ENCODE data around the gene ENTPD6. TPM values are rescaled to one million over a fixed set of nuclear protein-coding genes. Genes with fewer than 3 reads are reported as not detected.
A peak's percentile ranks its signal among the peaks of the same experiment; 100 is the strongest.

The ENTPD6 gene
- total and polyA plus RNA-seq, 9 donors: 29.5 to 44.3 (median 33.8) TPM

- DNase-seq: no peak
- 79% methylated on average over 4 of the region's 16 CpGs for WGBS (ENCODE audit: insufficient coverage)
- no peak overlapping the region for H3K27ac ChIP-seq (ENCODE audit: low read length)
- H3K9me3 ChIP-seq (replicated peaks; ENCODE audit: control insufficient read depth, low read depth, low read length): no peaks in the 10 kb centered on the region
- H3K36me3 ChIP-seq (ENCODE audit: control insufficient read depth, insufficient read depth, low read length): peaks cover 72% of the 10 kb centered on the region
- no peak overlapping the region for H3K4me3 ChIP-seq (ENCODE audit: low read length)
- H3K4me1 ChIP-seq (ENCODE audit: control insufficient read depth, insufficient read depth, low read length): peaks cover 13% of the 10 kb centered on the region
- H3K27me3 ChIP-seq (ENCODE audit: control insufficient read depth, insufficient read depth, low read length): no peaks in the 10 kb centered on the region
Measured at GRCh38 chr20:25216199-25216945, 20.9 kb downstream of the ENTPD6 start.

- WGBS (ENCODE audit: insufficient coverage): 88% methylated on average over 16 of the region's 21 CpGs
- H3K9me3 ChIP-seq (replicated peaks; ENCODE audit: control insufficient read depth, low read depth, low read length): no peaks in the 10 kb centered on the region
- H3K27ac ChIP-seq (ENCODE audit: low read length): no peak overlapping the region
- H3K27me3 ChIP-seq (ENCODE audit: control insufficient read depth, insufficient read depth, low read length): no peaks in the 10 kb centered on the region
- peaks cover 23% of the 10 kb centered on the region for H3K4me1 ChIP-seq (ENCODE audit: control insufficient read depth, insufficient read depth, low read length)
- no peak overlapping the region for H3K4me3 ChIP-seq (ENCODE audit: low read length)
- DNase-seq: no peak
- peaks cover 62% of the 10 kb centered on the region for H3K36me3 ChIP-seq (ENCODE audit: control insufficient read depth, insufficient read depth, low read length)
Measured at GRCh38 chr20:25217161-25218108, 21.9 kb downstream of the ENTPD6 start.

GRCh38 chr20:25218109-25218486 lies 22.6 kb downstream of the ENTPD6 start:
- peaks cover 56% of the 10 kb centered on the region for H3K36me3 ChIP-seq (ENCODE audit: control insufficient read depth, insufficient read depth, low read length)
- H3K27ac ChIP-seq (ENCODE audit: low read length): no peak overlapping the region
- peaks cover 27% of the 10 kb centered on the region for H3K4me1 ChIP-seq (ENCODE audit: control insufficient read depth, insufficient read depth, low read length)
- DNase-seq: no peak
- no peak overlapping the region for H3K4me3 ChIP-seq (ENCODE audit: low read length)
- no peaks in the 10 kb centered on the region for H3K27me3 ChIP-seq (ENCODE audit: control insufficient read depth, insufficient read depth, low read length)
- WGBS (ENCODE audit: insufficient coverage): 81% methylated on average over 7 of the region's 8 CpGs
- no peaks in the 10 kb centered on the region for H3K9me3 ChIP-seq (replicated peaks; ENCODE audit: control insufficient read depth, low read depth, low read length)

- no peaks in the 10 kb centered on the region for H3K27me3 ChIP-seq (ENCODE audit: control insufficient read depth, insufficient read depth, low read length)
- peaks cover 52% of the 10 kb centered on the region for H3K36me3 ChIP-seq (ENCODE audit: control insufficient read depth, insufficient read depth, low read length)
- peaks cover 30% of the 10 kb centered on the region for H3K4me1 ChIP-seq (ENCODE audit: control insufficient read depth, insufficient read depth, low read length)
- no peak for DNase-seq
- no peak overlapping the region for H3K4me3 ChIP-seq (ENCODE audit: low read length)
- H3K27ac ChIP-seq (ENCODE audit: low read length): no peak overlapping the region
- 94% methylated on average over 5 of the region's 12 CpGs for WGBS (ENCODE audit: insufficient coverage)
- H3K9me3 ChIP-seq (replicated peaks; ENCODE audit: control insufficient read depth, low read depth, low read length): no peaks in the 10 kb centered on the region
Measured at GRCh38 chr20:25218492-25218891, 23.0 kb downstream of the ENTPD6 start.

- no peak overlapping the region for H3K27ac ChIP-seq (ENCODE audit: low read length)
- H3K36me3 ChIP-seq (ENCODE audit: control insufficient read depth, insufficient read depth, low read length): peaks cover 49% of the 10 kb centered on the region
- no peaks in the 10 kb centered on the region for H3K27me3 ChIP-seq (ENCODE audit: control insufficient read depth, insufficient read depth, low read length)
- no peak overlapping the region for H3K4me3 ChIP-seq (ENCODE audit: low read length)
- DNase-seq: no peak
- H3K4me1 ChIP-seq (ENCODE audit: control insufficient read depth, insufficient read depth, low read length): peaks cover 30% of the 10 kb centered on the region
- no peaks in the 10 kb centered on the region for H3K9me3 ChIP-seq (replicated peaks; ENCODE audit: control insufficient read depth, low read depth, low read length)
- 88% methylated on average over 5 of the region's 7 CpGs for WGBS (ENCODE audit: insufficient coverage)
Measured at GRCh38 chr20:25219365-25219764, 23.9 kb downstream of the ENTPD6 start.

GRCh38 chr20:25220021-25220730 lies 24.7 kb downstream of the ENTPD6 start:
- no peak overlapping the region for H3K4me3 ChIP-seq (ENCODE audit: low read length)
- DNase-seq: peak; percentile 60
- 46% methylated on average over 15 of the region's 16 CpGs for WGBS (ENCODE audit: insufficient coverage)
- no peak overlapping the region for H3K27ac ChIP-seq (ENCODE audit: low read length)
- H3K27me3 ChIP-seq (ENCODE audit: control insufficient read depth, insufficient read depth, low read length): no peaks in the 10 kb centered on the region
- H3K36me3 ChIP-seq (ENCODE audit: control insufficient read depth, insufficient read depth, low read length): peaks cover 45% of the 10 kb centered on the region
- no peaks in the 10 kb centered on the region for H3K9me3 ChIP-seq (replicated peaks; ENCODE audit: control insufficient read depth, low read depth, low read length)
- peaks cover 30% of the 10 kb centered on the region for H3K4me1 ChIP-seq (ENCODE audit: control insufficient read depth, insufficient read depth, low read length)

GRCh38 chr20:25220810-25221591 lies 25.5 kb downstream of the ENTPD6 start:
- H3K27ac ChIP-seq (ENCODE audit: low read length): no peak overlapping the region
- H3K4me3 ChIP-seq (ENCODE audit: low read length): no peak overlapping the region
- H3K36me3 ChIP-seq (ENCODE audit: control insufficient read depth, insufficient read depth, low read length): peaks cover 45% of the 10 kb centered on the region
- 60% methylated on average over 1 of the region's 15 CpGs for WGBS (ENCODE audit: insufficient coverage)
- no peaks in the 10 kb centered on the region for H3K9me3 ChIP-seq (replicated peaks; ENCODE audit: control insufficient read depth, low read depth, low read length)
- H3K4me1 ChIP-seq (ENCODE audit: control insufficient read depth, insufficient read depth, low read length): peaks cover 31% of the 10 kb centered on the region
- DNase-seq: no peak
- no peaks in the 10 kb centered on the region for H3K27me3 ChIP-seq (ENCODE audit: control insufficient read depth, insufficient read depth, low read length)

GRCh38 chr20:25221592-25222460 lies 26.3 kb downstream of the ENTPD6 start:
- Histone ChIP-seq H3K27ac (ENCODE audit: low read length) (no peak overlapping the region), H3K36me3 (ENCODE audit: control insufficient read depth, insufficient read depth, low read length) (peaks cover 38% of the 10 kb centered on the region), H3K4me1 (ENCODE audit: control insufficient read depth, insufficient read depth, low read length) (peaks cover 39% of the 10 kb centered on the region), H3K9me3 (replicated peaks; ENCODE audit: control insufficient read depth, low read depth, low read length) (no peaks in the 10 kb centered on the region), H3K4me3 (ENCODE audit: low read length) (no peak overlapping the region), H3K27me3 (ENCODE audit: control insufficient read depth, insufficient read depth, low read length) (no peaks in the 10 kb centered on the region)
- 36% methylated on average over 25 of the region's 29 CpGs for WGBS (ENCODE audit: insufficient coverage)
- peak; percentile 90 for DNase-seq
